ENCODE data around the gene VPS11. TPM values are rescaled to one million over a fixed set of nuclear protein-coding genes. Genes with fewer than 3 reads are reported as not detected.

VPS11 gene
- total RNA-seq, 1 experiment from 2014 or later: 18.6 TPM

GRCh38 chr11:119030329-119031047 lies 37.1 kb upstream of the VPS11 start, which contains the start of gene SLC37A4:
Gene SLC37A4, minus strand, starts transcription at chr11:119030877.
- Mint-ChIP-seq H3K27ac (peak within 1 kb of the TSS; percentile 30 to 96 (median 52); a peak in 5 of 7 replicates), H3K36me3 (ENCODE audit: insufficient read depth in 1 of 3, low read depth in 3 of 3) (peaks cover 17 to 34% (median 32%) of the 10 kb centered on the region in 3 experiments), H3K9me3 (no peaks in the 10 kb centered on the region), H3K4me1 (peaks cover 18 to 20% of the 10 kb centered on the region in 2 experiments), H3K27me3 (ENCODE audit: low read depth) (no peaks in the 10 kb centered on the region; the same call in 1 of the 2 replicates), H3K4me3 (peak within 1 kb of the TSS; percentile 79 to 83)
- Histone ChIP-seq H2BK12ac (ENCODE audit: insufficient read length, low read depth, low read length) (no peak within 1 kb of the TSS), H2AFZ (ENCODE audit: low read length) (no peak within 1 kb of the TSS), H3K79me2 (ENCODE audit: insufficient read depth, low read length) (no peaks in the 10 kb centered on the region), H3K79me1 (ENCODE audit: insufficient read depth, low read depth, low read length, poor library complexity, severe bottlenecking) (peaks cover 3% of the 10 kb centered on the region), H3K14ac (ENCODE audit: insufficient read depth, low read length) (peak within 1 kb of the TSS; percentile 92), H2AK5ac (ENCODE audit: insufficient read length, low read length) (no peak within 1 kb of the TSS), H3T11ph (ENCODE audit: low read length) (no peak within 1 kb of the TSS), H3K56ac (ENCODE audit: insufficient read length, low read depth, low read length) (no peak within 1 kb of the TSS), H3K4me2 (ENCODE audit: insufficient read depth, insufficient read length, low read length) (peak within 1 kb of the TSS; percentile 47), H4K8ac (replicated peaks; ENCODE audit: insufficient read length, low read depth, low read length) (no peak within 1 kb of the TSS), H3K4me1 (ENCODE audit: insufficient read depth, low read length) (peaks cover 8% of the 10 kb centered on the region; the same call in 1 of the 2 replicates), H2BK5ac (ENCODE audit: insufficient read length, low read length) (no peak within 1 kb of the TSS), H3K9ac (ENCODE audit: extremely low read depth, insufficient read length, low read length) (peak within 1 kb of the TSS; percentile 80), H4K5ac (ENCODE audit: insufficient read length, low read depth, low read length) (no peak within 1 kb of the TSS), H3K9me3 (ENCODE audit: control insufficient read depth, low read depth, low read length) (no peaks in the 10 kb centered on the region), H3K4ac (ENCODE audit: low read depth, low read length) (no peak within 1 kb of the TSS), H2BK120ac (ENCODE audit: low read depth, low read length, poor library complexity, severe bottlenecking) (no peak within 1 kb of the TSS), H3K27ac (ENCODE audit: insufficient read length, low read depth, low read length) (no peak within 1 kb of the TSS), H3K27me3 (ENCODE audit: insufficient read depth, low read length) (no peaks in the 10 kb centered on the region), H3K23ac (ENCODE audit: insufficient read length, low read depth, low read length) (no peak within 1 kb of the TSS), H2BK20ac (ENCODE audit: low read depth, low read length, poor library complexity, severe bottlenecking) (no peak within 1 kb of the TSS), H3K18ac (ENCODE audit: insufficient read length, low read depth, low read length) (peak within 1 kb of the TSS; percentile 86), H4K20me1 (ENCODE audit: control insufficient read depth, insufficient read depth, insufficient read length) (no peaks in the 10 kb centered on the region), H3K23me2 (ENCODE audit: insufficient read length, low read depth, low read length, poor library complexity, severe bottlenecking) (peaks cover 14% of the 10 kb centered on the region), H4K91ac (ENCODE audit: insufficient read length, low read depth, low read length) (no peak within 1 kb of the TSS), H2BK15ac (ENCODE audit: low read depth, low read length) (no peak within 1 kb of the TSS)
- TF ChIP-seq CTCF (conservative IDR thresholded peaks at IDR 0.05): no peak; the same call in 1 of the 3 replicates
- WGBS (ENCODE audit: extremely low coverage, insufficient read length, low lambda C conversion rate): no CpG with 5 or more reads among the region's 67 CpGs
- peak; percentile 99 for DNase-seq

Measured in H9 (cell line).